Measurements from ENCODE around the gene NFATC2.

Gene NFATC2

GRCh38 chr20:51553897-51554486, 11.5 kb upstream of the NFATC2 start:
- Histone ChIP-seq H3K9me3 (ENCODE audit: control extremely low read depth in 1 of 5, control insufficient read depth in 4 of 5, insufficient read depth in 2 of 5, low read depth in 1 of 5, low read length in 4 of 5) (no peaks in the 10 kb centered on the region), H3K27me3 (replicated peaks in 2 of 5; ENCODE audit: control insufficient read depth in 4 of 5, insufficient read depth in 5 of 5, low read length in 4 of 5) (peaks cover 0 to 2% (median 0%) of the 10 kb centered on the region in 5 experiments), H3K4me1 (ENCODE audit: control extremely low read depth in 1 of 4, control insufficient read depth in 4 of 4, insufficient read depth in 4 of 4, low read length in 3 of 4) (peaks cover 0 to 5% (median 1%) of the 10 kb centered on the region in 4 experiments), H3K27ac (ENCODE audit: insufficient read depth in 1 of 2, low read depth in 1 of 2, low read length in 2 of 2, poor library complexity in 1 of 2, severe bottlenecking in 2 of 2) (no peak overlapping the region), H3K4me3 (ENCODE audit: control insufficient read depth in 1 of 7, extremely low read depth in 1 of 7, insufficient read depth in 4 of 7, low read depth in 2 of 7, low read length in 6 of 7) (no peak overlapping the region), H3K36me3 (ENCODE audit: control insufficient read depth in 4 of 4, insufficient read depth in 4 of 4, low read length in 3 of 4) (no peaks in the 10 kb centered on the region)
- no peak for DNase-seq
- WGBS (ENCODE audit: insufficient coverage), result 60% methylated on average over 6 of the region's 8 CpGs
- ChIA-PET CTCF (interaction anchor here (0.8 to 1.3 kb wide), 6 partner anchors 10 to 60 kb away, joined by 3 to 5 read pairs (median 4); partner anchors contain the start of gene NFATC2), POLR2A (interaction anchor here (1.0 kb wide), 1 partner anchor 11 kb away, joined by 4 read pairs; the partner anchor contains the start of gene NFATC2)

- no peak for DNase-seq
- CTCF ChIA-PET, result no interaction called here
- Histone ChIP-seq H3K4me1 (ENCODE audit: control extremely low read depth in 1 of 4, control insufficient read depth in 4 of 4, insufficient read depth in 4 of 4, low read length in 3 of 4) (peaks cover 0 to 5% (median 1%) of the 10 kb centered on the region in 4 experiments), H3K36me3 (ENCODE audit: control insufficient read depth in 4 of 4, insufficient read depth in 4 of 4, low read length in 3 of 4) (no peaks in the 10 kb centered on the region), H3K27me3 (replicated peaks in 2 of 5; ENCODE audit: control insufficient read depth in 4 of 5, insufficient read depth in 5 of 5, low read length in 4 of 5) (no peaks in the 10 kb centered on the region), H3K4me3 (ENCODE audit: control insufficient read depth in 1 of 7, extremely low read depth in 1 of 7, insufficient read depth in 4 of 7, low read depth in 2 of 7, low read length in 6 of 7) (no peak overlapping the region), H3K27ac (ENCODE audit: insufficient read depth in 1 of 2, low read depth in 1 of 2, low read length in 2 of 2, poor library complexity in 1 of 2, severe bottlenecking in 2 of 2) (no peak overlapping the region), H3K9me3 (ENCODE audit: control extremely low read depth in 1 of 5, control insufficient read depth in 4 of 5, insufficient read depth in 2 of 5, low read depth in 1 of 5, low read length in 4 of 5) (no peaks in the 10 kb centered on the region)
- WGBS (ENCODE audit: insufficient coverage), result 100% methylated on average over 1 of the region's 3 CpGs
- POLR2A ChIA-PET, result no interaction called here
Observed at GRCh38 chr20:51551186-51551585, 8.7 kb upstream of the NFATC2 start.

GRCh38 chr20:51549474-51549873, 7.0 kb upstream of the NFATC2 start:
- DNase-seq, result no peak
- H3K36me3 ChIP-seq (ENCODE audit: control insufficient read depth in 4 of 4, insufficient read depth in 4 of 4, low read length in 3 of 4), result no peaks in the 10 kb centered on the region
- no peaks in the 10 kb centered on the region for H3K9me3 ChIP-seq (ENCODE audit: control extremely low read depth in 1 of 5, control insufficient read depth in 4 of 5, insufficient read depth in 2 of 5, low read depth in 1 of 5, low read length in 4 of 5)
- H3K4me3 ChIP-seq (ENCODE audit: control insufficient read depth in 1 of 7, extremely low read depth in 1 of 7, insufficient read depth in 4 of 7, low read depth in 2 of 7, low read length in 6 of 7), result no peak overlapping the region
- WGBS (ENCODE audit: insufficient coverage), result 100% methylated on average over 4 of the region's 4 CpGs
- ChIA-PET CTCF (interaction anchor here (1.2 to 1.6 kb wide), 2 partner anchors 11 to 251 kb away, joined by 3 to 6 read pairs; no protein-coding TSS in a partner anchor), POLR2A (no interaction called here)
- H3K4me1 ChIP-seq (ENCODE audit: control extremely low read depth in 1 of 4, control insufficient read depth in 4 of 4, insufficient read depth in 4 of 4, low read length in 3 of 4), result peaks cover 0 to 3% (median under 1%) of the 10 kb centered on the region in 4 experiments
- H3K27ac ChIP-seq (ENCODE audit: insufficient read depth in 1 of 2, low read depth in 1 of 2, low read length in 2 of 2, poor library complexity in 1 of 2, severe bottlenecking in 2 of 2), result no peak overlapping the region
- no peaks in the 10 kb centered on the region for H3K27me3 ChIP-seq (replicated peaks in 2 of 5; ENCODE audit: control insufficient read depth in 4 of 5, insufficient read depth in 5 of 5, low read length in 4 of 5)

- Histone ChIP-seq H3K36me3 (ENCODE audit: control insufficient read depth in 4 of 4, insufficient read depth in 4 of 4, low read length in 3 of 4) (no peaks in the 10 kb centered on the region), H3K9me3 (ENCODE audit: control extremely low read depth in 1 of 5, control insufficient read depth in 4 of 5, insufficient read depth in 2 of 5, low read depth in 1 of 5, low read length in 4 of 5) (no peaks in the 10 kb centered on the region), H3K4me3 (ENCODE audit: control insufficient read depth in 1 of 7, extremely low read depth in 1 of 7, insufficient read depth in 4 of 7, low read depth in 2 of 7, low read length in 6 of 7) (no peak overlapping the region), H3K4me1 (ENCODE audit: control extremely low read depth in 1 of 4, control insufficient read depth in 4 of 4, insufficient read depth in 4 of 4, low read length in 3 of 4) (peaks cover 0 to 9% (median 7%) of the 10 kb centered on the region in 4 experiments), H3K27me3 (replicated peaks in 2 of 5; ENCODE audit: control insufficient read depth in 4 of 5, insufficient read depth in 5 of 5, low read length in 4 of 5) (no peaks in the 10 kb centered on the region), H3K27ac (ENCODE audit: insufficient read depth in 1 of 2, low read depth in 1 of 2, low read length in 2 of 2, poor library complexity in 1 of 2, severe bottlenecking in 2 of 2) (no peak overlapping the region)
- POLR2A ChIA-PET, result no interaction called here
- 86% methylated on average over 5 of the region's 7 CpGs for WGBS (ENCODE audit: insufficient coverage)
- CTCF ChIA-PET, result interaction anchor here (1.2 to 1.6 kb wide), 2 partner anchors 12 to 19 kb away, joined by 3 to 6 read pairs; no protein-coding TSS in a partner anchor
- DNase-seq, result no peak
Observed at GRCh38 chr20:51547951-51548350, 5.4 kb upstream of the NFATC2 start.

GRCh38 chr20:51545515-51545914, 3.0 kb upstream of the NFATC2 start:
- ChIA-PET CTCF (interaction anchor here (5.7 kb wide), 1 partner anchor 50 kb away, joined by 35 read pairs; no protein-coding TSS in a partner anchor), POLR2A (no interaction called here)
- no peak overlapping the region for H3K4me3 ChIP-seq (ENCODE audit: control insufficient read depth in 1 of 7, extremely low read depth in 1 of 7, insufficient read depth in 4 of 7, low read depth in 2 of 7, low read length in 6 of 7)
- no peaks in the 10 kb centered on the region for H3K36me3 ChIP-seq (ENCODE audit: control insufficient read depth in 4 of 4, insufficient read depth in 4 of 4, low read length in 3 of 4)
- peaks cover 3 to 26% (median 24%) of the 10 kb centered on the region in 4 experiments for H3K4me1 ChIP-seq (ENCODE audit: control extremely low read depth in 1 of 4, control insufficient read depth in 4 of 4, insufficient read depth in 4 of 4, low read length in 3 of 4)
- H3K27me3 ChIP-seq (replicated peaks in 2 of 5; ENCODE audit: control insufficient read depth in 4 of 5, insufficient read depth in 5 of 5, low read length in 4 of 5), result no peaks in the 10 kb centered on the region
- H3K27ac ChIP-seq (ENCODE audit: insufficient read depth in 1 of 2, low read depth in 1 of 2, low read length in 2 of 2, poor library complexity in 1 of 2, severe bottlenecking in 2 of 2), result no peak overlapping the region
- WGBS (ENCODE audit: insufficient coverage), result 100% methylated on average over 2 of the region's 2 CpGs
- no peak for DNase-seq
- no peaks in the 10 kb centered on the region for H3K9me3 ChIP-seq (ENCODE audit: control extremely low read depth in 1 of 5, control insufficient read depth in 4 of 5, insufficient read depth in 2 of 5, low read depth in 1 of 5, low read length in 4 of 5)

- Histone ChIP-seq H3K36me3 (ENCODE audit: control insufficient read depth in 4 of 4, insufficient read depth in 4 of 4, low read length in 3 of 4) (peaks cover 0 to 8% (median 2%) of the 10 kb centered on the region in 4 experiments), H3K9me3 (ENCODE audit: control extremely low read depth in 1 of 5, control insufficient read depth in 4 of 5, insufficient read depth in 2 of 5, low read depth in 1 of 5, low read length in 4 of 5) (no peaks in the 10 kb centered on the region), H3K27ac (ENCODE audit: insufficient read depth in 1 of 2, low read depth in 1 of 2, low read length in 2 of 2, poor library complexity in 1 of 2, severe bottlenecking in 2 of 2) (peak overlapping the region; percentile 41 to 80), H3K4me3 (ENCODE audit: control insufficient read depth in 1 of 7, extremely low read depth in 1 of 7, insufficient read depth in 4 of 7, low read depth in 2 of 7, low read length in 6 of 7) (peak overlapping the region in 6 of 7 experiments; percentile 46 to 80 (median 70)), H3K4me1 (ENCODE audit: control extremely low read depth in 1 of 4, control insufficient read depth in 4 of 4, insufficient read depth in 4 of 4, low read length in 3 of 4) (peaks cover 7 to 47% (median 42%) of the 10 kb centered on the region in 4 experiments), H3K27me3 (replicated peaks in 2 of 5; ENCODE audit: control insufficient read depth in 4 of 5, insufficient read depth in 5 of 5, low read length in 4 of 5) (no peaks in the 10 kb centered on the region)
- peak in 1 of 3 donors; percentile 41 for DNase-seq
- CTCF ChIA-PET, result interaction anchor here (0.6 to 5.7 kb wide), 16 partner anchors 11 to 556 kb away, joined by 3 to 35 read pairs (median 5); no protein-coding TSS in a partner anchor
- POLR2A ChIA-PET, result interaction anchor here (1.0 to 3.4 kb wide), 6 partner anchors 11 to 87 kb away, joined by 4 to 23 read pairs (median 8); no protein-coding TSS in a partner anchor
- 35% methylated on average over 6 of the region's 7 CpGs for WGBS (ENCODE audit: insufficient coverage)
Observed at GRCh38 chr20:51543422-51543788, 886 bp upstream of the NFATC2 start.

GRCh38 chr20:51542033-51542570, 417 bp downstream of the NFATC2 start:
- DNase-seq, result peak; percentile 79 to 86 (median 86)
- H3K4me1 ChIP-seq (ENCODE audit: control extremely low read depth in 1 of 4, control insufficient read depth in 4 of 4, insufficient read depth in 4 of 4, low read length in 3 of 4), result peaks cover 7 to 51% (median 47%) of the 10 kb centered on the region in 4 experiments
- H3K9me3 ChIP-seq (ENCODE audit: control extremely low read depth in 1 of 5, control insufficient read depth in 4 of 5, insufficient read depth in 2 of 5, low read depth in 1 of 5, low read length in 4 of 5), result no peaks in the 10 kb centered on the region
- peaks cover 2 to 18% (median 5%) of the 10 kb centered on the region in 4 experiments for H3K36me3 ChIP-seq (ENCODE audit: control insufficient read depth in 4 of 4, insufficient read depth in 4 of 4, low read length in 3 of 4)
- no peaks in the 10 kb centered on the region for H3K27me3 ChIP-seq (replicated peaks in 2 of 5; ENCODE audit: control insufficient read depth in 4 of 5, insufficient read depth in 5 of 5, low read length in 4 of 5)
- peak overlapping the region; percentile 97 to 98 for H3K27ac ChIP-seq (ENCODE audit: insufficient read depth in 1 of 2, low read depth in 1 of 2, low read length in 2 of 2, poor library complexity in 1 of 2, severe bottlenecking in 2 of 2)
- peak overlapping the region; percentile 62 to 86 (median 74) for H3K4me3 ChIP-seq (ENCODE audit: control insufficient read depth in 1 of 7, extremely low read depth in 1 of 7, insufficient read depth in 4 of 7, low read depth in 2 of 7, low read length in 6 of 7)
- CTCF ChIA-PET, result interaction anchor here (0.8 to 5.7 kb wide), 19 partner anchors 12 to 153 kb away, joined by 3 to 35 read pairs (median 5); no protein-coding TSS in a partner anchor
- under 1% methylated on average over 27 of the region's 29 CpGs for WGBS (ENCODE audit: insufficient coverage)
- POLR2A ChIA-PET, result interaction anchor here (1.1 to 3.4 kb wide), 9 partner anchors 16 to 89 kb away, joined by 4 to 23 read pairs (median 7); no protein-coding TSS in a partner anchor

Measured in common myeloid progenitor, CD34-positive (primary cell).